Progenitor cell of endocrine pancreas (in vitro differentiated cells): Measurements from ENCODE around the gene WDFY4. TPM values are rescaled to one million over a fixed set of nuclear protein-coding genes. Genes with fewer than 3 reads are reported as not detected.

Experiments used
- DNase-seq: peaks from one replicate; pipeline ENCODE4 v3.0.0; 2021; ENCODE audit warnings: low spot score; ENCODE audit not compliant: unreplicated experiment
- H3K27ac Mint-ChIP-seq: 2 replicates; pipeline ENCODE4 v1.8.0; 2021; ENCODE audit warnings: mild to moderate bottlenecking, moderate library complexity, mixed read lengths
- H3K27me3 Mint-ChIP-seq: 2 replicates; pipeline ENCODE4 v1.8.0; 2021; ENCODE audit warnings: mixed read lengths
- H3K36me3 Mint-ChIP-seq: 2 replicates; pipeline ENCODE4 v1.8.0; 2022; ENCODE audit warnings: mixed read lengths; ENCODE audit not compliant: insufficient read depth
- H3K4me1 Mint-ChIP-seq: 2 replicates; pipeline ENCODE4 v1.8.0; 2021; ENCODE audit warnings: low read depth, mixed read lengths
- H3K4me3 Mint-ChIP-seq: 2 replicates; pipeline ENCODE4 v1.8.0; 2021; ENCODE audit warnings: low read depth, mild to moderate bottlenecking, moderate library complexity, mixed read lengths
- H3K9me3 Mint-ChIP-seq: 2 replicates; pipeline ENCODE4 v1.8.0; 2021; ENCODE audit warnings: low read depth, mixed read lengths
- total RNA-seq: library from RNA; stranded (reverse); gene quantifications from 2 replicates; pipeline ENCODE4 v1.2.1, GENCODE V29; 2021
- TF ChIP-seq, protein P1 (sequence below): fragments of 200-600 bp; sonication (generic); IDR thresholded peaks from one replicate; pipeline ENCODE4 v1.5.0; 2021; ENCODE audit warnings: antibody characterized with exemption, mild to moderate bottlenecking; ENCODE audit not compliant: unreplicated experiment

The WDFY4 gene
- total RNA-seq, 1 donor from 2014 or later, result 0.07 TPM

- no peaks in the 10 kb centered on the region for H3K4me1 Mint-ChIP-seq
- H3K27ac Mint-ChIP-seq, result no peak overlapping the region
- no peak overlapping the region for H3K4me3 Mint-ChIP-seq
- H3K27me3 Mint-ChIP-seq, result no peaks in the 10 kb centered on the region
- no peaks in the 10 kb centered on the region for H3K36me3 Mint-ChIP-seq
- no peak for DNase-seq
- TF ChIP-seq, protein P1, sequence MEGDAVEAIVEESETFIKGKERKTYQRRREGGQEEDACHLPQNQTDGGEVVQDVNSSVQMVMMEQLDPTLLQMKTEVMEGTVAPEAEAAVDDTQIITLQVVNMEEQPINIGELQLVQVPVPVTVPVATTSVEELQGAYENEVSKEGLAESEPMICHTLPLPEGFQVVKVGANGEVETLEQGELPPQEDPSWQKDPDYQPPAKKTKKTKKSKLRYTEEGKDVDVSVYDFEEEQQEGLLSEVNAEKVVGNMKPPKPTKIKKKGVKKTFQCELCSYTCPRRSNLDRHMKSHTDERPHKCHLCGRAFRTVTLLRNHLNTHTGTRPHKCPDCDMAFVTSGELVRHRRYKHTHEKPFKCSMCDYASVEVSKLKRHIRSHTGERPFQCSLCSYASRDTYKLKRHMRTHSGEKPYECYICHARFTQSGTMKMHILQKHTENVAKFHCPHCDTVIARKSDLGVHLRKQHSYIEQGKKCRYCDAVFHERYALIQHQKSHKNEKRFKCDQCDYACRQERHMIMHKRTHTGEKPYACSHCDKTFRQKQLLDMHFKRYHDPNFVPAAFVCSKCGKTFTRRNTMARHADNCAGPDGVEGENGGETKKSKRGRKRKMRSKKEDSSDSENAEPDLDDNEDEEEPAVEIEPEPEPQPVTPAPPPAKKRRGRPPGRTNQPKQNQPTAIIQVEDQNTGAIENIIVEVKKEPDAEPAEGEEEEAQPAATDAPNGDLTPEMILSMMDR, result no peak
- H3K9me3 Mint-ChIP-seq, result no peaks in the 10 kb centered on the region
These were observed 215.1 kb downstream of the WDFY4 start for GRCh38 chr10:48899781-48900180.

- H3K27ac Mint-ChIP-seq, result no peak overlapping the region
- no peak for DNase-seq
- no peaks in the 10 kb centered on the region for H3K9me3 Mint-ChIP-seq
These were observed 215.7 kb downstream of the WDFY4 start for GRCh38 chr10:48900371-48900801.

GRCh38 chr10:48901319-48901718, 216.6 kb downstream of the WDFY4 start:
- TF ChIP-seq, protein P1, result no peak
- no peaks in the 10 kb centered on the region for H3K4me1 Mint-ChIP-seq
- no peaks in the 10 kb centered on the region for H3K36me3 Mint-ChIP-seq
- H3K9me3 Mint-ChIP-seq, result no peaks in the 10 kb centered on the region
- DNase-seq, result no peak
- no peaks in the 10 kb centered on the region for H3K27me3 Mint-ChIP-seq
- H3K4me3 Mint-ChIP-seq, result no peak overlapping the region
- no peak overlapping the region for H3K27ac Mint-ChIP-seq

More at GRCh38 chr10:48900371-48900801, 215.7 kb downstream of the WDFY4 start:
- Mint-ChIP-seq H3K27me3 (no peaks in the 10 kb centered on the region), H3K4me1 (no peaks in the 10 kb centered on the region), H3K4me3 (no peak overlapping the region), H3K36me3 (no peaks in the 10 kb centered on the region)
- TF ChIP-seq, protein P1, result no peak

GRCh38 chr10:48902096-48902495, 217.4 kb downstream of the WDFY4 start:
- no peak overlapping the region for H3K4me3 Mint-ChIP-seq
- H3K36me3 Mint-ChIP-seq, result no peaks in the 10 kb centered on the region
- H3K27me3 Mint-ChIP-seq, result no peaks in the 10 kb centered on the region
- H3K27ac Mint-ChIP-seq, result no peak overlapping the region
- H3K9me3 Mint-ChIP-seq, result no peaks in the 10 kb centered on the region
- H3K4me1 Mint-ChIP-seq, result no peaks in the 10 kb centered on the region
- TF ChIP-seq, protein P1, result no peak
- DNase-seq, result no peak

DNA sequence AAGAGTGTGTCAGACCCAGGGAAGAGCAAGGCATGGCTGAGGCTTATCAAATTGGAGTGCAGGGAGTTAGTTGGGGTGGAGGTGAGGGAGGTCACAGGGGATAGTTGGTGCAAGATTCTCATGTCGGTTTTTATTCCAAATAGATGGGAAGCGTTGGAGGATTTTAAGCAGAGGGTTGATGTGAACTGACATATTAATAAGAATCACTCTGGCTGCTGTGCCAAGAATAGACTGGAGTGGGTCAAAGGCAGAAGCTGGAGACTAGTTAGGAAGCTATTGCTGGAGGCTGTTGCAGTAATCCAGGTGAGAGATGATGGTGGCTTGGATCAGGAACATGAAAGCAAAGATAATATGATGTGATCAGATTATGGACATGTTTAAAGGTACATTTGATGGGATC, 218.5 kb downstream of the WDFY4 start:
- no peaks in the 10 kb centered on the region for H3K4me1 Mint-ChIP-seq
- no peak overlapping the region for H3K27ac Mint-ChIP-seq
- TF ChIP-seq, protein P1, result no peak
- DNase-seq, result no peak
- H3K36me3 Mint-ChIP-seq, result no peaks in the 10 kb centered on the region
- no peaks in the 10 kb centered on the region for H3K27me3 Mint-ChIP-seq
- H3K4me3 Mint-ChIP-seq, result no peak overlapping the region
- no peaks in the 10 kb centered on the region for H3K9me3 Mint-ChIP-seq
